Activated CD8-positive, alpha-beta T cell treated with anti-CD3 and anti-CD28 coated beads, Interleukin-2, amount 10 ng/mL, durations not matched to agents 7 days and 5 days (primary cell): ENCODE measurements around the gene TP73. TPM values are rescaled to one million over a fixed set of nuclear protein-coding genes. Genes with fewer than 3 reads are reported as not detected.

Source experiments
- ATAC-seq: fragments of 150-1000 bp; cut with Tn5 transposase; one replicate; pipeline ENCODE4 v1.10.0; 2021; ENCODE audit warnings: moderate library complexity
- CTCF ChIA-PET: fragments of 350-600 bp; sonication (Branson Sonifier 250); formaldehyde crosslinking; loops from one replicate; lab custom pipeline; 2021; ENCODE audit warnings: antibody characterized with exemption; lab: Charles Lee
- POLR2A ChIA-PET: fragments of 350-600 bp; sonication (Branson Sonifier 250); formaldehyde crosslinking; loops from one replicate; lab custom pipeline; 2021; ENCODE audit warnings: antibody characterized with exemption; lab: Charles Lee
- DNase-seq: peaks from one replicate; pipeline ENCODE4 v3.0.0-alpha.2; 2020
- H3K27ac Mint-ChIP-seq: one replicate; pipeline ENCODE4 v1.8.0; 2021; ENCODE audit warnings: mild to moderate bottlenecking, mixed read lengths
- H3K27me3 Mint-ChIP-seq: one replicate; pipeline ENCODE4 v1.8.0; 2021; ENCODE audit warnings: low read depth, mixed read lengths
- H3K36me3 Mint-ChIP-seq: one replicate; pipeline ENCODE4 v1.8.0; 2021; ENCODE audit warnings: low read depth, mixed read lengths
- H3K4me1 Mint-ChIP-seq: one replicate; pipeline ENCODE4 v1.8.0; 2021; ENCODE audit warnings: low read depth, mixed read lengths
- H3K4me3 Mint-ChIP-seq: one replicate; pipeline ENCODE4 v1.8.0; 2021; ENCODE audit warnings: mild to moderate bottlenecking, mixed read lengths
- H3K9me3 Mint-ChIP-seq: one replicate; pipeline ENCODE4 v1.8.0; 2022; ENCODE audit warnings: mixed read lengths; ENCODE audit not compliant: insufficient read depth
- total RNA-seq, 2 experiments: library from RNA; stranded (reverse); gene quantifications; one replicate each; pipeline ENCODE4 v1.2.3, GENCODE V29; 2021

The TP73 gene
- total RNA-seq, 2 experiments from 2014 or later = 1.3 to 1.4 TPM

DNA sequence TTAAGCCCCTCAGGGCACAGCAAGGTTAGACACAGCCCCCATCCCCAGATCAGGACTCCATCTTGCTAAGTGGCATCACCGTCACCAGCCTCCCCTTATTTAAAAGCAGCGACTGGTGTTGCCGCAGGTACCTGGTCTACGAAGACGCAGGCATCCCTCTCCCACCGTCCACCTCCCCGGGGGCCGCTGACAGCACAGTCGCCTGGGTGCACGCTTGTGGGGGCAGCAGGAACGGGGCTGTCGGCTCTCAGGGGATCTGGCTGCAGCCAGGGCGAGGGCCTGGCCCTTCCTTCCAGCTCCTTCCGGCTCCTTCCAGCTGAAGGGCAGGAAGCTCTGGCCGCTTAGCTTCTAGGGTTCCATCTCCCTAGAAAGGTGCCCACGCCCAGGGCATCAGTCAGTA lies 82.3 kb downstream of the TP73 start:
- DNase-seq = no peak
- Mint-ChIP-seq H3K4me1 (no peaks in the 10 kb centered on the region), H3K4me3 (no peak overlapping the region), H3K27me3 (no peaks in the 10 kb centered on the region), H3K27ac (no peak overlapping the region), H3K9me3 (no peaks in the 10 kb centered on the region), H3K36me3 (peaks cover 3% of the 10 kb centered on the region)
- POLR2A ChIA-PET = no interaction called here
- CTCF ChIA-PET = interaction anchor here (1.4 kb wide), 1 partner anchor 10 kb away, joined by 4 read pairs; no protein-coding TSS in a partner anchor
- no peak for ATAC-seq

DNA sequence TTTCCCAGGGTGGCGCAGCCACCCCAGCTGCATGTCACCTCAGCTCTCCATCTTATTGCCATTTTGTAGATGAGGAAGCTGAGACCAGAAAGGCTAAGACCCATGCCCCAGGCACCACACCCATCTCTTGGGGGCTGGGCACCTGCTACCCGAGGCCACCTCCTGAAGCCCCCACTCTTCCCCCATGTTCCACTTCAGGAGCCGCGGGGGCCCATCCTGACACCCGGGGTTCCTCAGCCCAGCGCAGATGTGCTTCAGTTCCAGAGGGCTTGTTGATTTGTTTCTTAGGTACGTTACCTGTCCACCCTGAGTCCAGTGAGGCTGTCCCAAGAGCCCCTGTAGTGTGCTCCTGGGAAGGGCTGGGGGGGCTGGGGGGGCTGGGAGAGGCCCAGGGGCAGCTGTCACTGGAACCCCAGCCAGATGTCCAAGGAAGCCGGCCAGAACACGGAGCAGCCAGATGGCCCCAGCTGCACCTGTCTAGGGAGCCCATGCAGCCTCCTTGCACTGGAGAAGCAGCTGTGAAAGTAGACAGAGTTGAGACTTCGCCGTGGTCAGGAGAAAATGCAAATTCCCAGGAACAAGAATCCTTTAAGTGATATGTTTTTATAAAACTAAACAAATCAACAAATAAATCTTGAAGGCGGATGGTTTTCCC lies 82.8 kb downstream of the TP73 start:
- ATAC-seq = no peak
- Mint-ChIP-seq H3K4me3 (no peak overlapping the region), H3K36me3 (peaks cover 3% of the 10 kb centered on the region), H3K4me1 (no peaks in the 10 kb centered on the region), H3K27me3 (no peaks in the 10 kb centered on the region), H3K9me3 (no peaks in the 10 kb centered on the region), H3K27ac (no peak overlapping the region)
- ChIA-PET CTCF (interaction anchor here (1.4 kb wide), 1 partner anchor 11 kb away, joined by 4 read pairs; no protein-coding TSS in a partner anchor), POLR2A (no interaction called here)
- no peak for DNase-seq

DNA sequence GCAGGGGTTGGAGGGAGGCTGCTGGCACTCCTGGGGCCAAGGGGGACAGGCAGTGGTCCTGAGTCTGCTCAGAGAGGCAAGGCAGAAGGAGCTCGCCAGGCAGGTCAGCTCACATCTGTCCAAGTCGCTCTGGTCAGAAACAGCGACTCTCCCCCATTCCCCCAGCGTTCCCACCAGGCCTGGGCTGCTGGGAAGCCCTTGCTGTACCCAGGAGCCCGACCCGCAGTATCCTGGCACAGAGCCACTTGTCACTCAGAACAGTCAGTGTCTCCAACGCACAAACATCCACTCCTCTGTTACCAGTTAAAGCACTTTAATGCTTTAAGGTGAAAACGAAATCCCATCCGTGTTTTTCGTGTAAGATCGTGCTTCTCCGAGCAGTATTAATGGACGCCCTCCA lies 83.4 kb downstream of the TP73 start:
- ChIA-PET CTCF (interaction anchor here (1.4 kb wide), 1 partner anchor 12 kb away, joined by 4 read pairs; no protein-coding TSS in a partner anchor), POLR2A (no interaction called here)
- no peaks in the 10 kb centered on the region for H3K9me3 Mint-ChIP-seq
- DNase-seq (no peak), ATAC-seq (no peak)
- H3K27me3 Mint-ChIP-seq = no peaks in the 10 kb centered on the region
- H3K36me3 Mint-ChIP-seq = peaks cover 3% of the 10 kb centered on the region
- no peak overlapping the region for H3K27ac Mint-ChIP-seq
- no peaks in the 10 kb centered on the region for H3K4me1 Mint-ChIP-seq
- no peak overlapping the region for H3K4me3 Mint-ChIP-seq

DNA sequence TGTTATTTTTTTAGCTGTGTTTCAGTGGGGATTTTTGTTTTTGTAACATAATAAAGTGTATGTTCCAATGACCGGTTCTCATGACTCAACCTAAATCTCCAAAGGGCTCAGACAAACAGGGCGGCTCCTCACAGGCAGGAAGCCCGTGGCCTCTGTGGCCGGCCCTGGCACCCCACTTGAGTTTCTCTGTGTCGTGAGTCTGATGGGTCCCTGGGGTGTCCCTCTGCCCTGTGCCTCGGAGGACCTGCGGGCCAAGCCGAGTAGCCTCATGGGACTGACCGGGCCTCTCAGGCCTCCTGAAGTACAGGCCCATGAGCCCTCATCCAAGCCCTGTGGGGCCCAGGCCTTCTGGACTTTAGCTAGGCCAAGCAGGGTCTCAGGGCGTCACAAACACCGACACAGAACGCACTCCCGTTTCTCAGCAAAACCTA lies 83.8 kb downstream of the TP73 start:
- no peak for ATAC-seq
- Mint-ChIP-seq H3K9me3 (no peaks in the 10 kb centered on the region), H3K4me1 (no peaks in the 10 kb centered on the region), H3K27ac (no peak overlapping the region), H3K4me3 (no peak overlapping the region), H3K27me3 (no peaks in the 10 kb centered on the region), H3K36me3 (peaks cover 3% of the 10 kb centered on the region)
- ChIA-PET CTCF (interaction anchor here (1.4 kb wide), 1 partner anchor 12 kb away, joined by 4 read pairs; no protein-coding TSS in a partner anchor), POLR2A (no interaction called here)
- no peak for DNase-seq

DNA sequence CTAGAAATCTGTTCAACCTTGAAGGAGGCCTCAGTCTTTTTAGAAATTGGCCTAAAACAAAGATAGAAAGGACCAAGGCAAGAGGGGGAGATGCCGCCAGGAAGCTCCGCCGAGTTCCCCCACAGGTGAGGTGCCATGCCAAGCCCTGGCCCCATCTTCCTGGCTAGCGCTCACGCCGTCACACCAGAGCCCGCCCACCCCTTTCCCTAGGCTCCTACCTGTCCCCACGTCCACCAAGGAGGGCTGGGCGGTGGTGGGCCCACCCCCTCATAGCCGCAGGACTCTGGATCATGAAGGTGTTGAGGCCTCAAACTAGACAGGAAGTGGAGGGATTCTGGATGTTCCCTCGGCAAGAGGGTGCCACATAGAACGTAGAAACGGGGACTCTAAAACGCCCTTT lies 84.4 kb downstream of the TP73 start:
- CTCF ChIA-PET = no interaction called here
- H3K27ac Mint-ChIP-seq = no peak overlapping the region
- H3K36me3 Mint-ChIP-seq = peaks cover 3% of the 10 kb centered on the region
- no peaks in the 10 kb centered on the region for H3K27me3 Mint-ChIP-seq
- DNase-seq (no peak), ATAC-seq (no peak)
- no peak overlapping the region for H3K4me3 Mint-ChIP-seq
- POLR2A ChIA-PET = no interaction called here
- no peaks in the 10 kb centered on the region for H3K9me3 Mint-ChIP-seq
- H3K4me1 Mint-ChIP-seq = no peaks in the 10 kb centered on the region

DNA sequence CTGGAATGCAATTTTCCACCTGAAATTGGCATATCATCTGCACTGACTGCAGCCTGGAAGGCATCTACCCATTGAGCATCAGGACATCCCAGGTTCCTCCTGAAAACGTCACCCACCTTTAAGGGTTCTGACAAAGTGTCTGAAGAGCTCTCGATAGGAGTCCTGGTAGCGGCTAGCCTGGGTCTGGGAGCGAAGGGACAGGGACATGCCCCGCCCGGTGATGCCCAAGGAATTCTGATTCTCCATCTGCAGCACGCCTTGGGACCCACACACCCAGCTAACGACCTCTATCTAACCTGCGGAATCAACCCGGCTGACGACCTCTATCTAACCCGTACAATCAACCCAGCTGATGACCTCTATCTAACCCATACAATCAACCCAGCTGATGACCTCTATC lies 86.6 kb downstream of the TP73 start:
- no peaks in the 10 kb centered on the region for H3K27me3 Mint-ChIP-seq
- ChIA-PET CTCF (interaction anchor here (1.7 kb wide), 1 partner anchor 15 kb away, joined by 6 read pairs; no protein-coding TSS in a partner anchor), POLR2A (no interaction called here)
- H3K4me3 Mint-ChIP-seq = no peak overlapping the region
- no peak overlapping the region for H3K27ac Mint-ChIP-seq
- H3K9me3 Mint-ChIP-seq = no peaks in the 10 kb centered on the region
- H3K4me1 Mint-ChIP-seq = no peaks in the 10 kb centered on the region
- peaks cover 3% of the 10 kb centered on the region for H3K36me3 Mint-ChIP-seq
- ATAC-seq (no peak), DNase-seq (no peak)

DNA sequence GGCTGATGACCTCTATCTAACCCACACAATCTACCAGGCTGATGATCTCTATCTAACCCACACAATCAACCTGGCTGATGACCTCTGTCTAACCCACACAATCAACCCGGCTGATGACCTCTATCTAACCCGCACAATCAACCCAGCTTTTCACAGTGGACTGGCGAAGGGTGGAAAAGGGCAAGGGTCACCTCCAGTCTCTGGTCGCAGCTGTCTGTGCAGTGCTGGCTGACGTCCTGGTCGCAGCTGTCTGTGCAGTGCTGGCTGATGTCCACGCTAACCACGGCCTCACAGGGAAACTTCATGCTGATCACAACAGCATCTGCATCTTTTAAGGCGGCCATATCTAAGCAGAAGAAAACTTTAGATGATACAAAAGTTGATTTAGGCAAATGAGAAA lies 87.7 kb downstream of the TP73 start:
- Mint-ChIP-seq H3K4me1 (peaks cover 1% of the 10 kb centered on the region), H3K27ac (no peak overlapping the region), H3K36me3 (peaks cover 3% of the 10 kb centered on the region), H3K27me3 (no peaks in the 10 kb centered on the region), H3K4me3 (no peak overlapping the region), H3K9me3 (no peaks in the 10 kb centered on the region)
- ChIA-PET POLR2A (no interaction called here), CTCF (no interaction called here)
- no peak for DNase-seq
- no peak for ATAC-seq

DNA sequence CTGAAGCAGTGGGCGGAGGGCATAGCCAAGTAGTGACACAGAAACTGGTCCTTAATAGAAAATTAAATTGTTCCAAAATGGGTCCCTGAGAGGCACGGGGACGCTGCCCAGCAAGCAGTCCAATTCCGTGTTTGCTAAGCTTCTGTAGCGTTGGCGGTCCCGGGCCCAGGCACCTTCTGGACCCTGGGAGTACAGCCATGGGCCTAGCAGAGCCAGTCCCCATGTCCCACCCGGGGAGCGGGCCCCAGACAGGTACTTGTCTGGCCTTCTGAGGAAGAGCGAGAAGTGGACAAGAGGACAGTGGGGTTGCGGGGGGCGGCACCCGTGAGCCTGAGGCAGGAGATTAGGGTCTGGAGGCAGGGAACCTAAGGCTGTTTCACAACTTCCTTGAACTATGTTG lies 88.4 kb downstream of the TP73 start:
- Mint-ChIP-seq H3K36me3 (peaks cover 3% of the 10 kb centered on the region), H3K27ac (no peak overlapping the region), H3K4me3 (no peak overlapping the region), H3K4me1 (peaks cover 7% of the 10 kb centered on the region), H3K27me3 (no peaks in the 10 kb centered on the region), H3K9me3 (no peaks in the 10 kb centered on the region)
- ATAC-seq = no peak
- POLR2A ChIA-PET = no interaction called here
- CTCF ChIA-PET = no interaction called here
- no peak for DNase-seq

DNA sequence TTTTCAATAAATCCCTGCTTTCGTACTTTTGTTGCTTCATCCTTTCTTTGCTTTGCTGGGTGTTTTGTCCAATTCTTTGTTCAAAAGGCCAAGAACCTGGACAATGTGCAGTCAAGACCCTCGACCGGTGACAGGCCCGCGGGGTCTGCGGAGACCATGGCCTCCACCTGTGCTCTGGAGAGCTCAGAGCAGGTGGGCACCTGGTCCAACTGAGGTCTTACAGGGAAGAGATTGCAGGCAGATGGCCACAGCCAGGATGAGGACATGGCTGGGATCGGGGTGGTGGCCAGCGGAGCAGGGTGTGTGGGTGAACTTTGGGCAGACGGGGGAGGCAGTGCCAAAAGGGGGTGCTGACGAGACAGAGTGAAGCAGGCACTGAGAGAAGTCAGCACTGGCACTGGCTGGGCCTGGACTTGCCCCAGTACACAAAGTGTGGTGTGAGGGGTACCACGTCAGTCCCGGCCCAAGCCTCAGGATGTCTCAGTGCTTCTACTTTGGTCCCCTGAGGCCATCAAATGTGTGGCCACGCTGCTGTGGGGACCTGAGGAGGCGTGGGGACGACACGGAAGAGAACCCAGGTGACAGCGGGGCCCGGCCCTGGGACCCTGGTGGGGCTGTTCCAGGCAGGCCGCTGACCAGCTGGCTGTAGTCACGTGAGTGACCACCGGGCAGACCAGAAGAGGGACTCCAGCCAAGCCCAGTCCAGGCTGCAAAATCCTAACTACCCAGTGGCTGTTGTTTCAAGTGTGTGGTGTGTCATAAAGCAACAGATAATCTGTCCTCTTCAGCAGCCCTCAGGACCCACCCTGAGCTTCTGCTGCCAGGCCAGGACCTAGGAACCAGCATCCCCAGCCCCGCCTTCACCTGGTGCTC lies 89.5 kb downstream of the TP73 start:
- Mint-ChIP-seq H3K4me1 (peaks cover 17% of the 10 kb centered on the region), H3K4me3 (no peak overlapping the region), H3K36me3 (no peaks in the 10 kb centered on the region), H3K9me3 (no peaks in the 10 kb centered on the region), H3K27ac (no peak overlapping the region), H3K27me3 (no peaks in the 10 kb centered on the region)
- POLR2A ChIA-PET = no interaction called here
- DNase-seq = no peak
- ATAC-seq = no peak
- CTCF ChIA-PET = no interaction called here

DNA sequence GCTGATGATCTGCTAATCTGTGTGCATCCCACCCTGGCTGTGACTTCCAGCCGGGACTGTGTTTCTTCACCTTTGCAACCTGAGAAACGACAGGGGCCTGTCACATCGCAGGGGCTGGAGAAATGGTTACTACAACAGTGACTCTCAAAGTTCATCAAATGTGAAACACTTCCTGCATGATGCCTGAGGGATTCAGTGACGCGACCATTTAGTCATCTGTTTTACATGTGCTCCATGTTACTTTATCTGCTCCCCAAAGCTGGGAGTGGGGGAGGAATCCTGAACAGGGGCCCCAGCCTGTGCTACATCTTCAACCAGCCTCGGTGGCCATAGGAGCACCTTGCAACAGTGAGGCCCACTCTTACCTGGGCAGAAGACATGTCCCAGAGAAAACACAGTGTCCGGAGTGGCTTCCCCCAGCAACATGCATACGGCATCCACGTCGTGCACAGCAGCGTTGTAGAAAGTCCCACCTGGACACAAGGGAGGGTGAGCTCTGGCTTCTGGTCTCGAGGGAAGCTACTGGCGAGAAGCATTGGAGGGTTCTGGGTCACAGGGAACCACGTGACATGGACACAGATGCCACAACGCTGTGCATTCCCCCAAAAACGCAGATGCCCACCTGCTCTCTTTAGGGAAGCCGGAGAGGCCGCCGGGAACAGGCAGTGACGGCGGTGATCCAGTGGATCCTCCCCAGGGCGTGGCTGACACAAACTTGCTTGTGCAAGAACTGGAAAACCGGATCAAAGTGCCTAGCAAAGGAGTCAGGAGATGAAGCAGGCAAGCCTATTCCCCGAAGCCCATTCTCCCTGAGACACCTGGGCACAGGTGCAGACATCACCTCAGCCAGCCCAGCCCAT lies 90.4 kb downstream of the TP73 start:
- ATAC-seq = no peak
- H3K27me3 Mint-ChIP-seq = no peaks in the 10 kb centered on the region
- no peak overlapping the region for H3K4me3 Mint-ChIP-seq
- CTCF ChIA-PET = no interaction called here
- DNase-seq = no peak
- H3K4me1 Mint-ChIP-seq = peaks cover 18% of the 10 kb centered on the region
- no peaks in the 10 kb centered on the region for H3K9me3 Mint-ChIP-seq
- H3K27ac Mint-ChIP-seq = no peak overlapping the region
- H3K36me3 Mint-ChIP-seq = no peaks in the 10 kb centered on the region
- POLR2A ChIA-PET = no interaction called here

DNA sequence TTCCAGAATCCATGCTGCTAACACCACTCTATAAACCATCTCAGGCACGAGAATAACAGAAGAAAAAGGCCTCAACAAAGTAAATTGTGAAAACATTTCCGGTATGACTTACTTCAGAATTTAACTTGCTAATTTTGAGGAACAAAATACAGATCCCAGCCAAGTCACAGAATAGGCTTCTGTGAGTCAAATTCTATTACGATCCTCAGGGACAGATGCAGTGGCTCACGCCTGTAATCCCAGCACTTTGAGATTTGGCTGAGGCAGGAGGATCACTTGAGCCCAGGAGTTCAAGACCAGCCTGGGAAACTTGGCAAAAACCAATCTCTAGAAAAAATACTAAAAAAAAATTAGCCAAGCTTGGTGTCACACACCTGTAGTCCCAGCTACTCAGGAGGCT lies 91.1 kb downstream of the TP73 start:
- Mint-ChIP-seq H3K27me3 (no peaks in the 10 kb centered on the region), H3K27ac (no peak overlapping the region), H3K4me3 (no peak overlapping the region), H3K9me3 (no peaks in the 10 kb centered on the region), H3K36me3 (no peaks in the 10 kb centered on the region), H3K4me1 (peaks cover 26% of the 10 kb centered on the region)
- ChIA-PET POLR2A (no interaction called here), CTCF (no interaction called here)
- no peak for DNase-seq
- ATAC-seq = no peak
